GM15510 (cell line): ENCODE measurements around the gene RCAN1.

ENCODE experiments used
- POLR2A ChIP-seq: IDR thresholded peaks from 3 replicates; pipeline ENCODE4 v1.6.1; 2011; ENCODE audit warnings: borderline replicate concordance; ENCODE audit not compliant: insufficient read length; ENCODE audit errors: extremely low read depth

RCAN1 gene

DNA sequence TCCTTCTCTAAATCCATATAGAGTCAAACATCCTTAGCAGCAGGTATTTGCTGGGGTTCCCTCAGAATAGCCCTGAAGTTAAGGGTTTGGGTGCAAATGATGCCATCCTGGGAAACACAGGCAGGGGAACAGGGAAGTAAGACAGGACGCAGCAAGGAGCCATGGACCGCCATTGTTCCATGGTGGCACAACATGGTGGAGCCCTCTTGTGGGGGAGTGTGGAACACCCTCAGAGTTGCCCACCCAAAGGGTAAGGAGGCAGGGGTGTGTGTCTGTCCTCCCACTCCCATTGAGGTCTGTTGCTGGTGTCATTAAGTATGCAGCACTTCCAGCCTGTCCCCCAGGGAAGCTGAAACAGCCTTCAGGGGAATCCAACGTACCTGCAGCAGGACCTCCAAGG, 20.4 kb upstream of the RCAN1 start:
- TF ChIP-seq POLR2A, result no peak

GRCh38 chr21:34632498-34632897, 17.6 kb upstream of the RCAN1 start:
- no peak for TF ChIP-seq POLR2A

GRCh38 chr21:34630536-34631143, 15.7 kb upstream of the RCAN1 start:
- TF ChIP-seq POLR2A, result no peak

DNA sequence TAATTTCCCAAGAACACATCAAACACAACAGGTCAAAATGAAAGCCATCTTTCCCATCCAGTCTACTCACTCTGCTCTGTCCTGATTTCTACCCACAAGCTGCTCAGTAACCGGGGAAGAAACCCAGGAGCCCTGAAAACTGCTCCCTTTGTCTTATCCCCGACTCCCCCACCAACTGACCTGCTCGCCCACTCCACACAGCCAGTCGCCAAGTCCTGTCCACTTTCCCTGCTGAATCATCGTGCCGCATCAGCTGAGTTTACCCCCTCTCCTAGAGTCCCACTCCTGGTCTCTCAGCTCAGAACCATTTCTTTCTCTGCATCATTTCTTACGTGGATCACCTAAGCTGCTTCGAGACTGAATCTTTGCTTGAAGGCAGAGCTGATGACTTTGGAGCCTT, 11.2 kb upstream of the RCAN1 start:
- no peak for TF ChIP-seq POLR2A

DNA sequence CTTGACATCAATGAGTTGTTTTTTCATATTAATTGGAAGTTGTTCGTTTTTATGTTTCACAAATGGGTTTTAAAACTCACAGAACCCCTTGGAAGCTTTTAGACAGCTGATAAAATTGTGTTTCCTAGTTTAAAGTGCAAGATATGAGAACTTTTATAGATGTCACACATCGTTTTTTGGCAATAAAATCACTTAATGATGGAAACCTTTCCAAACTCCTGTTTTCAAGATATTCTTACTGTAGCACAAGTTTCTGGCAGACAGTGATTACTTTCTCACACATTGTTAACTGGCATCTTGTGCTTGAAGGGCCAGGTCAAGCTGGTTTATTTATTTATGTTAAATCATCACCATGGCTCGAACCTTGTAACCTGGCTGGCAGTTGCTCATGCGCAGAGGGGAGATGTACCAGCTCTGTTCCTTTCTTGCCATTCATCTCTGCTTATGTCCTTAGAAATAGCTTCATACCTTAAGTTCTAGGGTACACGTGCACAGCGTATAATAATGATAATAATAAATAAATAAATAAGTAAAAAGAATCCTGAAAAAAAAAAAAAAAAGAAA, 10.2 kb upstream of the RCAN1 start:
- TF ChIP-seq POLR2A, result no peak

DNA sequence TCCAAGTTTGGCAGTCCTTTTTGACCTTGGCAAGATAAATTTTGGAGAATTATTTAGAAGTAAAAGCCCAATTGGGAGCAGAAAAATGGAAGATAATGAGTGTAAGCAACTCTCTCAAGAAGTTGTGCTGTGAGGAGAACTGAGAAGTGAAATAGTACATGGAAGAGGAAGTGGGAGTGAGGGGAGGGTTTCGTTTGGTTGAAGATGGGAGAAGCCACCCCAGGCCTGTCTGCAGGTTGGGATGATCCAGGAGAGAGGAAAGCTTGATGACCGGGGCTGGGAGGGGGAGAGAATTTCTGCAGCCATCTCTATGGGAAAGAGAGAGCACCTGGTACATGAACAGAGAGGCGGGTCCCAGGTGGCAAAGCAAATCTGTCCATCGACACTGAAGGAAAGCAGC, 8.6 kb upstream of the RCAN1 start:
- TF ChIP-seq POLR2A, result no peak

- no peak for TF ChIP-seq POLR2A
Measured at GRCh38 chr21:34621434-34622350, 6.8 kb upstream of the RCAN1 start.

GRCh38 chr21:34619841-34620665, 5.1 kb upstream of the RCAN1 start:
- no peak for TF ChIP-seq POLR2A

GRCh38 chr21:34618941-34619340, 4.0 kb upstream of the RCAN1 start:
- no peak for TF ChIP-seq POLR2A

DNA sequence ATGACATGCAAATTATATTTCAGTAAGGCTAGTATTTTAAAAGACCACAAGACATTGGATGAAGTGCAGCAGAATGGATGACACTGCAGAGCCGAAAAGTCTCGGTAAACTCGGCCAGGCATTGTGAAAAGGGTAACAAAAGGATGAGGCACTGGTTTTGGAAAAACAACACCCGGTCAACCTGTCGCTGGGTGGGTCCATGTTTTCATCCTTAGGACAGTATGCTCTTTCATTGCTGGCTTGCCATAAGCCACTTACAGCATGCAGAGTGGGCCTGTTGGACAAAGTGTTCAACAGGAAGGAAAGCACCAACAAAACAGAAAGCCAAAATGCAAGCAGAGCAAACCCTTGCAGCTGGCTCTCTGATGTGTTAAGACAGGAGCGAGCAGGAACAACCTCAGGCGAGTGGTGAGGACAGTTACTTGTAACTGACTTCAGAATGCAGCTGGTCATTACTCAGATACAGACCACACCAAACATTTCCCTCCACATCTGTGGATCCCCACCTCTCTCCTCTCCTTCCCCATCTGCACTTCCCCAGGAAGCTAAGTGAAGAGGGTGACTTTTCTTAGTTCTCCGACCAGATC, 2.9 kb upstream of the RCAN1 start:
- no peak for TF ChIP-seq POLR2A

DNA sequence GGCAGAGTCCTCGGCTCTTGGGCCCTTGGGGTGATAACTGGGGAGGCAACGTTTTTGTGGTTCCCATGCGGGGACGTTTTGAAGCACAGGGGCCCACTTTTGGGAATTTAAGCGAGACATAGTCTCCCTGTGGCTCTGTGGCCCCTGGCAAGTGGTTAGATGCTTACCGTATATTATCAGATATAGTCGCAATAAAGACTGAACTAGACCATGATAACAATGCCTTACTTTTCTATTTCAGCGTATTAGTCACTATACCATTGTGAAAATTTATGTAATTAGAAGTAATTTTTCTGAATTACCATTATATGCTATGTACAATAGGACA, 538 bp upstream of the RCAN1 start:
- TF ChIP-seq POLR2A, result no peak

- no peak for TF ChIP-seq POLR2A
Measured at GRCh38 chr21:34613679-34614627, 960 bp downstream of the RCAN1 start.

DNA sequence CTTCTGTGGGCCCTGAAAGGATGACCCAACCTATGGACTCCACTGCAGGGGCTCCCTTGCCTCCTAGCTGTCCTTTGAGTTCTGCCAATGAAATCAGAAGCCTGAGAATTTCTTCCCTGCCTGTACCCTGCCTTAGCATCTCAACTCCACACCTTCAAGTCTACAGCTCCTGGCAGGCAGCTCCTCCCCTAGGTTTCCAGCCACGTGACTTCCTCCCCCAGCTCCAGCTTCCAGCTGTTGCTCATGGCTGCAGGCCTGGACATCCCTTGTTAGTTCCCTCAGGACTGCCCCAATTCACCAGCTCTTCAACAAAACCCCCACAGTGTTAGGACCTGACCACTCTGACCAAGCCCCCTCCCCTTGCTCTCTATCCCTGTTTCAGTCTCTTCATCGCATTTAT, 2.4 kb downstream of the RCAN1 start:
- TF ChIP-seq POLR2A, result no peak

DNA sequence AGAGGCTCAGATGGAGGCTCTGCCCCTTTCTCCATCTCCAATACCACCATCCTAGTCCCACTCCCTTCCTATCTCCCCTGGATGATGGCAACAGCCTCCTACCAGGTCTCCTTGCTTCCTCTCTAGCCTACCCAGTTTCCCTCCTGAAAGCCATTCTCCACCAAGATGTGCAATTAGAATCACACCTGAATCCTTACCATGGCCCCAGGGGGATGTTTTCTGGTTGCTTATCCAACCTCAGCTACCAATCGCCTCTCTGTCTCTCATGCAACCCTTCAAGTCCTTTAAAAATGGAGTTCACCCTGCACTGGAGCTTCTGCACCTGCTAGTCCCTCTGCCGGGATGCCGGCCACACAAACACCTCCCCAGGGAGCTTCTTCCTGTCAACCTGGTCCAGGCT, 2.9 kb downstream of the RCAN1 start:
- no peak for TF ChIP-seq POLR2A
